Liver (tissue), 3 donors: Measurements from ENCODE around the gene GRPEL2.
"Not testable (repeated sequence)": the region's sequence is repeated elsewhere in the genome, so short reads cannot be mapped to it uniquely, and the experiment has no call there.

Source experiments
- JUND ChIP-seq, 2 donors: IDR thresholded peaks; 2 replicates each; pipeline ENCODE4 v1.6.1; 2016; ENCODE audit warnings: antibody characterized with exemption in 2 of 2
- NR2F2 ChIP-seq: IDR thresholded peaks from 2 replicates; pipeline ENCODE4 v1.6.1; 2016; ENCODE audit warnings: antibody characterized with exemption
- TAF1 ChIP-seq: conservative IDR thresholded peaks from 2 replicates; pipeline ENCODE4 v1.6.1; 2016; ENCODE audit warnings: antibody characterized with exemption, mild to moderate bottlenecking
- YY1 ChIP-seq: IDR thresholded peaks from 2 replicates; pipeline ENCODE4 v1.6.1; 2016; ENCODE audit warnings: antibody characterized with exemption, mild to moderate bottlenecking
- TF ChIP-seq, protein P1 (sequence below): IDR thresholded peaks from 2 replicates; pipeline ENCODE4 v1.6.1; 2016; ENCODE audit warnings: antibody characterized with exemption
- TF ChIP-seq, protein P2 (sequence below): fragments of 150-350 bp; IDR thresholded peaks from 2 replicates; pipeline ENCODE4 v1.5.1; 2017; ENCODE audit warnings: improper control_type of control experiment, low read depth, low read length; ENCODE audit not compliant: missing input control
- TF ChIP-seq, protein P3 (sequence below): IDR thresholded peaks from 2 replicates; pipeline ENCODE4 v1.6.1; 2016; ENCODE audit warnings: antibody characterized with exemption
- donor health status: healthy.
- donor health status: healthy.

DNA sequence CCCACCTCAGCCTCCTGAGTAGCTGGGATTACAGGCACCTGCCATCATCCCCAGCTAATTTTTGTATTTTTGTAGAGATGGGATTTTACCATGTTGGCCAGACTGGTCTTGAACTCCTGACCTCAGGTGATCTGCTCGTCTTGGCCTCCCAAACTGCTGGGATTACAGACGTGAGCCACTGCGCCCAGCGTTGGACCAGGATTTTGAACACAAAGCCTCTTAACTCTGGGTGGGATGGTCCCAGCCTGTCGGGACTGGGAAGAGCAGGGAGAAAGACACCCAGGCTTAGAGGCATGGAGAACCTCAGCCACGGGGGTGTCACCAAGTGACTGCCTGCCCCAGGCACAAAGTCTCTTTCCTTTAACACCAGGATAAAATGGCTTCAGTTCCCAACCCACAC is 45.8 kb downstream of the GRPEL2 start:
- not testable (repeated sequence) for TF ChIP-seq TAF1; NR2F2; YY1; JUND (IDR thresholded peaks at IDR 0.05)
- TF ChIP-seq, protein P1, sequence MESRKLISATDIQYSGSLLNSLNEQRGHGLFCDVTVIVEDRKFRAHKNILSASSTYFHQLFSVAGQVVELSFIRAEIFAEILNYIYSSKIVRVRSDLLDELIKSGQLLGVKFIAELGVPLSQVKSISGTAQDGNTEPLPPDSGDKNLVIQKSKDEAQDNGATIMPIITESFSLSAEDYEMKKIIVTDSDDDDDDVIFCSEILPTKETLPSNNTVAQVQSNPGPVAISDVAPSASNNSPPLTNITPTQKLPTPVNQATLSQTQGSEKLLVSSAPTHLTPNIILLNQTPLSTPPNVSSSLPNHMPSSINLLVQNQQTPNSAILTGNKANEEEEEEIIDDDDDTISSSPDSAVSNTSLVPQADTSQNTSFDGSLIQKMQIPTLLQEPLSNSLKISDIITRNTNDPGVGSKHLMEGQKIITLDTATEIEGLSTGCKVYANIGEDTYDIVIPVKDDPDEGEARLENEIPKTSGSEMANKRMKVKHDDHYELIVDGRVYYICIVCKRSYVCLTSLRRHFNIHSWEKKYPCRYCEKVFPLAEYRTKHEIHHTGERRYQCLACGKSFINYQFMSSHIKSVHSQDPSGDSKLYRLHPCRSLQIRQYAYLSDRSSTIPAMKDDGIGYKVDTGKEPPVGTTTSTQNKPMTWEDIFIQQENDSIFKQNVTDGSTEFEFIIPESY, result not testable (repeated sequence)
- TF ChIP-seq, protein P2, sequence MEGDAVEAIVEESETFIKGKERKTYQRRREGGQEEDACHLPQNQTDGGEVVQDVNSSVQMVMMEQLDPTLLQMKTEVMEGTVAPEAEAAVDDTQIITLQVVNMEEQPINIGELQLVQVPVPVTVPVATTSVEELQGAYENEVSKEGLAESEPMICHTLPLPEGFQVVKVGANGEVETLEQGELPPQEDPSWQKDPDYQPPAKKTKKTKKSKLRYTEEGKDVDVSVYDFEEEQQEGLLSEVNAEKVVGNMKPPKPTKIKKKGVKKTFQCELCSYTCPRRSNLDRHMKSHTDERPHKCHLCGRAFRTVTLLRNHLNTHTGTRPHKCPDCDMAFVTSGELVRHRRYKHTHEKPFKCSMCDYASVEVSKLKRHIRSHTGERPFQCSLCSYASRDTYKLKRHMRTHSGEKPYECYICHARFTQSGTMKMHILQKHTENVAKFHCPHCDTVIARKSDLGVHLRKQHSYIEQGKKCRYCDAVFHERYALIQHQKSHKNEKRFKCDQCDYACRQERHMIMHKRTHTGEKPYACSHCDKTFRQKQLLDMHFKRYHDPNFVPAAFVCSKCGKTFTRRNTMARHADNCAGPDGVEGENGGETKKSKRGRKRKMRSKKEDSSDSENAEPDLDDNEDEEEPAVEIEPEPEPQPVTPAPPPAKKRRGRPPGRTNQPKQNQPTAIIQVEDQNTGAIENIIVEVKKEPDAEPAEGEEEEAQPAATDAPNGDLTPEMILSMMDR, result not testable (repeated sequence)
- TF ChIP-seq, protein P3, sequence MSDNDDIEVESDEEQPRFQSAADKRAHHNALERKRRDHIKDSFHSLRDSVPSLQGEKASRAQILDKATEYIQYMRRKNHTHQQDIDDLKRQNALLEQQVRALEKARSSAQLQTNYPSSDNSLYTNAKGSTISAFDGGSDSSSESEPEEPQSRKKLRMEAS, result not testable (repeated sequence)
